GM21825 (cell line): ENCODE results near the gene SESN2.
"Not testable (repeated sequence)": the region's sequence is repeated elsewhere in the genome, so short reads cannot be mapped to it uniquely, and the experiment has no call there.

Source experiments
- ATAC-seq: cut with Tn5 transposase; IDR thresholded peaks from one replicate; pipeline ENCODE4 v1.9.1; 2021; ENCODE audit warnings: mild to moderate bottlenecking, moderate library complexity; ENCODE audit not compliant: unreplicated experiment

The SESN2 gene

DNA sequence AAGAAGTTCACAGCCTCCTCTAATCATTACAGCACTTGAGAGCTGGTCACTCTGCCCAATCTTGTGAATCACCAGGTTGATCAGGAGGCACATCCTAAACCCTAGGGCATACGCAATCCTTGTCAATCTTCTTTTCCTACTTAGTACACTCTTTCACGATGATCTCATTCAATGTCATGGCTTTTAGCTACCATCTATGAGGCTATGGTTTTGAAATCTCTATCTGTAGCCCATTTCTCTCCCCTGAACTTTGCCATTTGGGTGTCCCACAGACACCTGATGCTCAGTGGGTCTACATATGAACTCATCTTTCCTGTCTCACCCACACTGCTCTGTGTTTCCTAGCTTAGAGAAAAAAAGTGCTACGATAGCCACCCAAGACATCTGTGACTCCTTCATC, 67.7 kb downstream of the SESN2 start:
- ATAC-seq = no peak

- not testable (repeated sequence) for ATAC-seq
Observed at GRCh38 chr1:28327431-28327830, 68.1 kb downstream of the SESN2 start.

GRCh38 chr1:28328228-28328648, 68.9 kb downstream of the SESN2 start:
- no peak for ATAC-seq

GRCh38 chr1:28329395-28330153, 70.3 kb downstream of the SESN2 start:
- no peak for ATAC-seq
